Measurements from ENCODE around the gene CHN2.

DNA sequence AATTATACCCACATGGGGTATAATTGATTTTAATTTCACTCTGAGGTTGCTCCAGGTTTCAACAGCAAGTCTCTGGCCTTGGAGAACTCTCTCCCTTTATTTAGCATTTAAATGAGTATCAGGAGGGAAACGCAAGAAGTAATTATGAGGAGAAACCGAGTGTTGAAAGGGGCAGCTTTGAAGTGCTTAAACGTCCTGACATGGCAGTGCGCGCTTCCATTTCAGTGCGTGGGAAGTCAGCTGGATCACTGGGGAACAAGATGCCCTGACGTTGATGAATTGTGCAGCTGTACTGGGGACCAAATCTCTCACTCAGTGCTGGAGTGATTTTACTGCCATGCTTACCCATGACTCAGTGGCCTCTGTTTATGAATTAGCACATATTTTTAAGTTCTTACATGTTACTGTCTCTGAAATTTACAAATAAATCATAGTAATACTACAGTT is 263.0 kb downstream of the CHN2 start:
- TF ChIP-seq, protein P1, sequence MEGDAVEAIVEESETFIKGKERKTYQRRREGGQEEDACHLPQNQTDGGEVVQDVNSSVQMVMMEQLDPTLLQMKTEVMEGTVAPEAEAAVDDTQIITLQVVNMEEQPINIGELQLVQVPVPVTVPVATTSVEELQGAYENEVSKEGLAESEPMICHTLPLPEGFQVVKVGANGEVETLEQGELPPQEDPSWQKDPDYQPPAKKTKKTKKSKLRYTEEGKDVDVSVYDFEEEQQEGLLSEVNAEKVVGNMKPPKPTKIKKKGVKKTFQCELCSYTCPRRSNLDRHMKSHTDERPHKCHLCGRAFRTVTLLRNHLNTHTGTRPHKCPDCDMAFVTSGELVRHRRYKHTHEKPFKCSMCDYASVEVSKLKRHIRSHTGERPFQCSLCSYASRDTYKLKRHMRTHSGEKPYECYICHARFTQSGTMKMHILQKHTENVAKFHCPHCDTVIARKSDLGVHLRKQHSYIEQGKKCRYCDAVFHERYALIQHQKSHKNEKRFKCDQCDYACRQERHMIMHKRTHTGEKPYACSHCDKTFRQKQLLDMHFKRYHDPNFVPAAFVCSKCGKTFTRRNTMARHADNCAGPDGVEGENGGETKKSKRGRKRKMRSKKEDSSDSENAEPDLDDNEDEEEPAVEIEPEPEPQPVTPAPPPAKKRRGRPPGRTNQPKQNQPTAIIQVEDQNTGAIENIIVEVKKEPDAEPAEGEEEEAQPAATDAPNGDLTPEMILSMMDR (conservative IDR thresholded peaks at IDR 0.05) = no peak
- TF ChIP-seq EZH2 (IDR thresholded peaks at IDR 0.05; ENCODE audit: low read depth) = no peak

Data from PC-9 (cell line).